Peyer's patch (tissue), 4 donors: Measurements from ENCODE around the gene TNFRSF14.

ENCODE experiments used
- CTCF ChIP-seq, 6 experiments: fragments of 450-650 bp in 4 of 6; fragments of 200-600 bp in 2 of 6; sonication (generic) in 1 of 6; IDR thresholded peaks; one replicate each; pipeline ENCODE4 v1.5.1; 2017 to 2019; ENCODE audit warnings: antibody characterized with exemption in 6 of 6, mild to moderate bottlenecking in 3 of 6, moderate library complexity in 1 of 6
- POLR2A ChIP-seq, 2 donors: fragments of 450-650 bp; IDR thresholded peaks; one replicate each; pipeline ENCODE4 v1.5.1; 2017; ENCODE audit warnings: antibody characterized with exemption in 2 of 2, mild to moderate bottlenecking in 2 of 2, moderate library complexity in 2 of 2

GRCh38 chr1:2513939-2514652, 42.1 kb upstream of the TNFRSF14 start:
- no peak for TF ChIP-seq CTCF (IDR thresholded peaks at IDR 0.05)
- TF ChIP-seq POLR2A (IDR thresholded peaks at IDR 0.05), result no peak
